Fibroblast of skin of abdomen (primary cell): ENCODE measurements around the gene STAC3.

Source experiments
- DNase-seq: peaks from one replicate; pipeline ENCODE4 v3.0.0-alpha.2; 2013

The STAC3 gene

DNA sequence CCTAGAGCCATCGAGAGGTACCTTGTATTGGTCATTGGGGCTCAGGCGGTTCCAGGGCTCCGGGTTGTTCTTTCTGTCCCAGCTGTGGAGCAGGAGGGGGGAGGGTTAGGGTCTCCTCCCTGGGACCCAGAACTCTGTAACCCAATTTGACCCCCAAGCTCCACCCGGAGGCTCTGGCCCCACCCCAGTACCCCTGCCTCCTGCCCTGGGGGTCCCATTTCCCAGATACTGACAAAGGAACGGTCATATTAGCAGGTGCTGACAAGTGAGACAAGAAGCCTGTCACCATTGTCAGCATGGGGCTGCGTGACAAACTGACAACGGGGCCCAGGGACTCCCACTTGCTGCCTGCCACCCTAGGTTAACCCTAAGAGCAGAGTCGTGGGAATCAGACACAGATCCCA, 15.3 kb downstream of the STAC3 start:
- no peak for DNase-seq

DNA sequence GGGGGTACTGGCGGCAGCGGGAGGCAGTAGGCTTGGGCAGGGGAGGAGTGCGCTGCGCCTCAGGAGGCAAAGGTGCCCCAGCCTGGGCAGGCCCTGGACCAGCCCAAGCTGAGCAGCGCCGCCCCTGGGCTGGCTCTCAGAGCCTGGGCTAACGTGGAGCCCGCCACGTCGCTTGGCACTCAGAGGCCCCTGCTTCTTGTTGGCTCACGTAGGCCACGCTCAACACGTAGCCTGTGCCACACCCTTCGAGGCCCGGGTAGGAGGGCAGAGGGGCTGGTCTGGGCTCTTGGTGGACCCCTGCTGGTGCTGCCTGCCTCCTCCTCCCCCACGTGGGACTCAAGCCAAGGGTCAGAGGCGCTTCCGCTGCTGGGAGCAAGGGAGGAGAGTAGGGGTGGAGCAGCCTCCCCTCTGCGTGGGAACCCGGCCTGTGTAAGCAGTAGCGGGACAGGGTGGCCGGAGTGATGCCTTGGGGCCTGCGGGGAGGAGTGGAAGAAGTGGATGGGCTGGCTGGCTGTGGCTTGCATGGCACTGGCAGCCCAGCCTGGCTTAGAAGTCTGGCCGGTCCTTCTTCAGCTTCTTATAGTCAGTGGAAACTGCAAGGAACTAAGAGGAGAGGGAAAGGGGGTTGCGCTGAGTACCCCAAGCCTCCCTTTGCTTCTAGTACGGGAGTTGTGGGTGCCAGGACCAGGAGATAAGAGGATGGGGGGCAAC, 15.8 kb downstream of the STAC3 start:
- DNase-seq = peak; percentile 56

DNA sequence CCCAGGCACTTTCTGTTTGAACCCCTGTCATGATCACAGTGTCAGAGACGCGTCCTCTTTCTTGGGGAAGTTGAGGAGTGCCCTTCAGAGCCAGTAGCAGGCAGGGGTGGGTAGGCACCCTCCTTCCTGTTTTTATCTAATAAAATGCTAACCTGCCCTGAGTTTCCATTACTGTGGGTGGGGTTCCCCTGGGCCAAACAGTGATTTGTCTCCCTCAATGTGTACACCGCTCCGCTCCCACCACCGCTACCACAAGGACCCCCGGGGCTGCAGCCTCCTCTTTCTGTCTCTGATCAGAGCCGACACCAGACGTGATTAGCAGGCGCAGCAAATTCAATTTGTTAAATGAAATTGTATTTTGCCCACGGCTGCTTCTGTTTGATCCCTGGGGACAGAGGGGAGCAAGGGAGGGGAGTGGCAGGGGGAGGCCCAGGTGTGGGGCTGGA, 16.4 kb downstream of the STAC3 start:
- no peak for DNase-seq

DNA sequence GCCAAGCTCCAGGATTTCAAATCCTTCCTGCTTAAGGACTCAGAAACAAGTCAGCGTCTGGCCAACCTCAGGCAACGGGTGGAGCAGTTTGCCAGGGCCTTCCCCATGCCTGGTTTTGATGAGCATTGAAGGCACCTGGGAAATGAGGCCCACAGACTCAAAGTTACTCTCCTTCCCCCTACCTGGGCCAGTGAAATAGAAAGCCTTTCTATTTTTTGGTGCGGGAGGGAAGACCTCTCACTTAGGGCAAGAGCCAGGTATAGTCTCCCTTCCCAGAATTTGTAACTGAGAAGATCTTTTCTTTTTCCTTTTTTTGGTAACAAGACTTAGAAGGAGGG, 16.8 kb downstream of the STAC3 start:
- DNase-seq = no peak

DNA sequence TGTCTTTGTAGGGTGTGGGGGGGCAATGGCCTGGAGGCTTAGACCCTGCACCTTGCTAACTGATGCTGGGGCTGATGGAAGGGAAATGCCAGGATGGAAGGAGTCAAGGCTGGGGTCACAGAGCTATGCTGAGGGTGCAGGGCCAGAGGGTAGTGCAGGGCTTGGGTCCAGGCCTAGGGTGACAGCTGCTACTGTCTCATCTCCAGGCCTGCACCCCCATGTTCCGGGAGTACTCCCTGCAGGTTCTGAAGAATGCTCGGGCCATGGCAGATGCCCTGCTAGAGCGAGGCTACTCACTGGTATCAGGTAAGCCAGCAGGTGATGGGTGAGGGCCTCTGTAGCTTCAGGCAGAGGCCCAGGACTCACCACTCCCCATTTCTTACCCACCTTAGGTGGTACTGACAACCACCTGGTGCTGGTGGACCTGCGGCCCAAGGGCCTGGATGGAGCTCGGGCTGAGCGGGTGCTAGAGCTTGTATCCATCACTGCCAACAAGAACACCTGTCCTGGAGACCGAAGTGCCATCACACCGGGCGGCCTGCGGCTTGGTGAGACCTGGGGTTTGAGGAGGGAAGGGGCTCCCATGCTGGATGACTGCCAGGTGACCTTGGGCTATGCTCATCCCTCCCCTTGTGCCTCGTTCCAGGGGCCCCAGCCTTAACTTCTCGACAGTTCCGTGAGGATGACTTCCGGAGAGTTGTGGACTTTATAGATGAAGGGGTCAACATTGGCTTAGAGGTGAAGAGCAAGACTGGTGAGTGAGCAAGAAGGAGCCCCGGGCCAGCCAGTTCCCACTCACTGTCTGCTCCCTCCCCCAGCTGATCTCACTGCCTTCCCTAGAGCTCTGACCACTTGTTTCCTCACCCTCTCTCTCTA, 17.4 kb downstream of the STAC3 start:
- DNase-seq = no peak

DNA sequence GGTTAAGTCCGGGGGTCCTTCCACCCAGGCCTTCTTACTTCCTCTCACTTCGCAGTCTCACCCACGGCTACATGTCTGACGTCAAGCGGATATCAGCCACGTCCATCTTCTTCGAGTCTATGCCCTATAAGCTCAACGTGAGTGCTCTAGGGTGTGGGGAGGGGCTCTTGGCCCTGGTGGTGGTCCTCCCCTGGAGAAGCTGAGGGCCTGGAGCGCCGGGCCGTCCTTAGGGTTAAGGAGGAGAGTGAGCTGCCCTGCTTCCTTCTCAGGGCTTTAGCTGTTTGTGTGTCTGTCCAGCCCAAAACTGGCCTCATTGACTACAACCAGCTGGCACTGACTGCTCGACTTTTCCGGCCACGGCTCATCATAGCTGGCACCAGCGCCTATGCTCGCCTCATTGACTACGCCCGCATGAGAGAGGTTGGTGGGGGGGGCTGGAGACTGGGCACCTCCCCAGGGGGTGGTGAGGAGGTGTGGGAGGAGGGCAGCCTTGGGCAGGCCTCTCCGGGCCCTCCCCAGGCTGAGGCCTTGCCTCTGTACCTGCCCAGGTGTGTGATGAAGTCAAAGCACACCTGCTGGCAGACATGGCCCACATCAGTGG, 18.7 kb downstream of the STAC3 start:
- no peak for DNase-seq

DNA sequence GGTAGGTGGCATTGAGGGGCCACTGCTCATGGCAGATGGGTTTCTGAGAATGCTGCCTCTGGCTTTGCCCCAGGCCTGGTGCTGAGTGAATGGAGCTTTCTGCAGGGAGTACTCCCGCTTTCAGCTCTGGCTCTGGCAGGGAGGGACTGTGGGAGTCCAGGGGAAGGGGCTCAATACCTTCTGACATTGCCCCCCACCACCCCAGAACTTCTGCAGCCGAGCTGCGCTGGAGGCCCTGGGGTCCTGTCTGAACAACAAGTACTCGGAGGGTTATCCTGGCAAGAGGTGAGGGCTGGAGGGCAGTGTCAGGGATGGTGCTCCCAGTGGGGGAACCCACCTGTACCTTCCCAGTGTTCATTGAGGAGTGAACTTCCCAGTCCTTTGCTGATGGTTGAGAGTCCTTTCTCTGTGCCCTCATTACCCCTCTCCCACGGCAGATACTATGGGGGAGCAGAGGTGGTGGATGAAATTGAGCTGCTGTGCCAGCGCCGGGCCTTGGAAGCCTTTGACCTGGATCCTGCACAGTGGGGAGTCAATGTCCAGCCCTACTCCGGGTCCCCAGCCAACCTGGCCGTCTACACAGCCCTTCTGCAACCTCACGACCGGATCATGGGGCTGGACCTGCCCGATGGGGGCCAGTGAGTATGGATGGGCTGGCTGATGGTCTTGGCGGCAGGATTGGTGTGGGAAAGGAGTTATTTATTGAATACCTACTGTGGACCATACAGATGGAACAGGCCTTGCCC, 19.5 kb downstream of the STAC3 start:
- DNase-seq = no peak

DNA sequence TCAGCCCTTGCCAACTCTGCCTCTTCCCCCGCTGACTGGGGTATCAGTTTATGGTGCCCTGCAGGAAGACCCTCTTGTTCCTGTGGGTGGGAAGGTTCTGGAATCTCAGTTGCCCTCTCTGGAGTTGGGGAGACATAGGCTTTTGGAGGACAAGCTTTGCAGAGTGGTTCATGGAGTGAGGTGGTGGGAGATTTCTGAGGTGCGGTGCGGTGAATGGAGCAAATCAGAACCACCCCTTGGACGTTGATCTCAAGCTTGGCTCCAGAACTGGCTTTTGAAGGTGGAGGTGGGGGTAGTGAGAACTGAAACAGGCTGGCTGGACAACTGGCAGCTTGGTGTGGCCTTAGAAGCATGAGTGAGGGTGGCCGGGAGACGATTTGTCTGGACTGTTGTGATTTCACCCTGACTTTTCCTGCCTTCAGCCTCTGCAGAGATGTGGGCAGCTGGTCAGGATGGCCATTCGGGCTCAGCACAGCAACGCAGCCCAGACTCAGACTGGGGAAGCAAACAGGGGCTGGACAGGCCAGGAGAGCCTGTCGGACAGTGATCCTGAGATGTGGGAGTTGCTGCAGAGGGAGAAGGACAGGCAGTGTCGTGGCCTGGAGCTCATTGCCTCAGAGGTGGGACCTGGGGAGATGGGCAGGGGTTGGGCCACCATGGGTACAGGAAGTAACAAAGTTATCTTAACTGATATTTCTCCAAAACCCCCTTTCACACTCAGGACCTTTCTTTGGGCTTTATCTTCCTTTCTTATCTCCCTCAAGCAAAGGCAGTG, 20.4 kb downstream of the STAC3 start:
- DNase-seq = no peak

DNA sequence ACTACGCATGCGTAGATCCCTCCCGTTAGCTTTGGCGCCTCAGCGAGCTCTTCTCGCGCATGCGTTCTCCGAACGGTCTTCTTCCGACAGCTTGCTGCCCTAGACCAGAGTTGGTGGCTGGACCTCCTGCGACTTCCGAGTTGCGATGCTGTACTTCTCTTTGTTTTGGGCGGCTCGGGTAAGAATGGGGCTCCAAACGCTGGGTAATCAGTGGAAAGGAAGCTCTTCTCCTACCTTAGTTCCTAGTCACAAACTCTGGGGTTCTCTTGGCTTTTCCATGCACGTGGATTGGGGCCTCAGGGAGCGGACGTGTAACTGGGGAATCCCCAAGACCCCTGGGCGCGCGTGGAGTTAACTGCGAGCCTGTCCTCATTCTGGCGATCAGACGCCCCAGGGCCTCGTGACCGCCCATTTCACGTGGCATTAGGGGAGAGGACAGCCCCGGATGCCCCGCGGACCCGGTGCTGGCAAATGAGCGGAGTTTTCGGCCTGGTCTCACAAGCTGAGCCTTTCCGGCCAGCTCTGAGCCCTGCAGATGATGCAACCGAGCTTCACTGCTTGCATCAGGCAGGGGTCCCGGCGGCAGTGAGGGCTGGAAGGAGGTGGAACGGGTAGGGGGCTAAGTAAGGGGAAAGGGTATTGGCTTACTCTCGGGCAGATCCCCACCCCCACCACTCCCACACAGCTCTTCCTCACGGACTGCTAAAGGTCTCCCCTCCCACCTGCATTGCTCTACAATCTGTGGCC, 21.2 kb downstream of the STAC3 start, which contains the start of gene SHMT2:
TSS of gene SHMT2 (plus strand) at position 78 of the 747 bp plus-strand sequence. CDS start at position 146, 68 bp downstream.
- peak; percentile 96 for DNase-seq

DNA sequence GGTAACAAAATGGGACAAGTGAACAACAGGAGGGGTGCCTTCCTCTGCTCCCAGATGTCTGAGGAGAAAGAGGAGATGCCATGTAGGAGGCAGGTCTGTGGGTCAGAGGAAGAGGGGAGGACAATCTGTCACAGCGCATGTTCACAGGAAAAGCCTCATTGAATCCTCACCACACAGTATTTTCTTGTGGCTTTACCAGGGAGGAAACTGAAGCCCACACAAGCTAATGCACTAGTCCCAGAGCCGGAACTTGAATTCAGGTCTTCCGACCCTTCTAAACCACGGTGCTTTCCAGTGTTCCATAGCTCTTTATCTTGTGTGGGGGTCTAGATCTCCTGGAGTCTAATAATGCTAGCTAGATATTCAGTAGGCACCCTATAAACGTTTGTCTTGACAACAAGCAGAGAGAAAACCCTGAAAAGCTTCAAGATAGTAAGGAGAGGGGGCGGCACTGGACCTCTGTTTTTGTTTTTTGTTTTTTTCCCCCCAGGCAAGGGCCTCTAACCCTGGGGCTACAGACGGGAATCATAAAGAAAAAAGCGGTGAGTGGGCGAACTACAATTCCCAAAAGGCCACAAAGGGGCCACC, 21.8 kb downstream of the STAC3 start:
- DNase-seq = no peak

DNA sequence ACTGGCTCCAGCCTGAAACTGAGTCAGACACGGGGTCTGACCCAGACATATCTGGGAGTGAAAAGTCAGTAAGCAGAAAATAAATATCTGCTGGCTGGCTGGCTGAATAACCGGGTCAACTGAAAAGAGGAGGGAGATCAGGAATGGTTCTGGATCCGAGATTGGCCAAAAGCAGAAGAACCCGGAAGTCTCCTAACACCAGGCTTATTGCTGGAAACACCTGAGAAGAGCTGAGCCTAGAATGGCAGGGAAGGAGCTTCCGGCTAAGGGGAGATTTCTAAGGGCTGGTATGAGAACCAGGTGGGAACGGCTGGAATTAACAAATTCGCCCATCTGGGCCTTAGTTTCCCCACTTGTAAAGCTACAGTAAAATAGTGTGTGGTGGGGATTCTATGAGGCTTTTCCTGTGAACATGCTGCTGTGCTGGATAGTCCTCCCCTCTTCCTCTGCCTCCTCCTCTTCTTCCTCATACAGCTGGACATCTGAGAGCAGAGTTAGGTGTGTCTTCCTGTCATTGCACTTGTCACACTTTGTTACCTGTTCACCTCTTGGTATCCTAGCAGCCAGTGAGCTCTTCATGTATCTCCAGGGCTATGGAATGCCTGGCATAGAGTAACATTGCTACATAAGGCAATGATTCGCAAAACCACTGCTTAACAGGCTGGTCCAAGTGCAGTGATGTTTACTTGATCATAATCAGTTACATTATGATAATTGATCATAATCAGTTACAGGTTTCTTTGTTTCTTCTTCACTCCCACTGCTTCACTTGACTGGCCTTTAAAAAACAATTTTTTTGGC, 23.5 kb downstream of the STAC3 start:
- no peak for DNase-seq

DNA sequence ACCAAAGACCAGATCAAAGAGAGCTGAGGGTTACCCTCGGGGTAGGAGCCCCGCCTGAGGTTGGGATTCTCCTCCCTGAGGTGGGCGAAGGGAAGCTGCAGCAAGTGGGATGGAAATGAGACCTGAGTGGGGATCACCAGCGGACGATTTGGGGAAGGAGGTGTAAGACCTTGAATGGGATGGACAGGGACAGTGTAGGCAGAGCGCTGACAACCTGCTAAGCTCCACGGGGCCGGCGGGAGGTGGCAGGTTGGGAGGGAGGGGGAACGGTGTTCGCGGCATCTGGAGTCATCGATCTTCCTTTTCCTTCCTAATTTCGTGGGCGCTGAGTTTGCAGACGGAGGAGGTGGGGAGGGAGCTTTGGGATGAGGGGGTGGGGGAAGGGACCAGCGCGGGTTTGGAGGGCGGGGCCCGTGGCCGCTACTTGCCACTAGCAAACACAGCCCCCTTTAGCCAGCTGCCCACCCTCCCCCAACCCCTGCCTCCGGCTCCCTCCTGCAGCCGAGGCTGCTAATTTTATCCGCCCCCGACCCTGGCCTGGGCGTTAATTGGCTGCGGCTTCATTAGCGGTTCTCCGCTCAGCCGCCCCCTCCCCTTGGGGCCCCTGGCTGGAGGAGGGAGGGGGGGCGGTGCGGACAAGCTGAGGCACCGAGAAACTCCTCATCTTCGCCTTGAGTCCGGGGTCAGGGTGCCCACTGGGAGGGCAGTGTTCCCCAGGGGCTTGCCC, 24.2 kb downstream of the STAC3 start:
- no peak for DNase-seq

DNA sequence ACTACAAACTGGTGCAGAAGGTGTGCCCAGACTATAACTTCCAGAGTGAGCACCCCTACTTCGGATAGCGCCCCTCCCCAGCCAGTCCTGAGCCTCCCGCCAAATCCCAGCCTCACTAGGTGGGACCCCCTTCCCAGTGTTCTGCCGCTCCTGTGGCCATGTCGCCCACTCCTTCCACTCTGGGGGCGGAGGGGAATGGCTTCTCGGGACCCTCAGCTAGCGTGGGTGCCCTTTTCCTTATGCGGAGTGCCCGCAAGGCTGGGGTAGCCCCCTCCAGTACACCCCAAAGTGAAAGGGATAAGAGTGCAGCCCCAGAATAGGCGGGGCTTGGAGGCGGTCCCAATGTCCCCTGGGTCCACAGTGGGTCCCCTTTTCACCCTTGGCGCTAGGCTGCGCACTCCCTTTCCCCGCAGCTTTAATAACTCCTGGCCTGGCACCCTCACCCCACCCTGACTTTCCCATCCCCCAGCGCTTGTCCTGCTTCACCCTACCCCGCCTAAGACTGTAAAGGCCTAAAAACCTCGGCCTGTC, 25.2 kb downstream of the STAC3 start:
- DNase-seq = no peak

DNA sequence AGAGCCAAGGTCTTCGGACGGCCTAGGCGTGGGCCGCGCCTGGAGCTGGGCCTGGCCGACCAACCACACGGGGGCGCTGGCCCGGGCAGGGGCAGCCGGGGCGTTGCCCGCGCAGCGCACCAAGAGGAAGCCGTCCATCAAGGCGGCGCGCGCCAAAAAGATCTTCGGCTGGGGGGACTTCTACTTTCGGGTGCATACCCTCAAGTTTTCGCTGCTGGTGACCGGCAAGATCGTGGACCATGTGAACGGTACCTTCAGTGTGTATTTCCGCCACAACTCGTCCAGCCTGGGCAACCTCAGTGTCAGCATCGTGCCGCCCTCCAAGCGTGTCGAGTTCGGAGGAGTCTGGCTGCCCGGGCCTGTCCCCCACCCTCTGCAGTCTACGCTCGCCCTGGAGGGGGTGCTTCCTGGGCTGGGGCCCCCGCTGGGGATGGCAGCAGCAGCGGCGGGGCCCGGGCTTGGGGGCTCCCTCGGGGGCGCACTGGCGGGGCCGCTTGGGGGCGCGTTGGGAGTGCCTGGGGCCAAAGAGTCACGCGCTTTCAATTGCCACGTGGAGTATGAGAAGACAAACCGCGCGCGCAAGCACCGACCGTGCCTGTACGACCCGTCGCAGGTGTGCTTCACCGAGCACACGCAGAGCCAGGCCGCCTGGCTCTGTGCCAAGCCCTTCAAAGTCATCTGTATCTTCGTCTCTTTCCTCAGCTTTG, 25.9 kb downstream of the STAC3 start:
- DNase-seq = no peak

DNA sequence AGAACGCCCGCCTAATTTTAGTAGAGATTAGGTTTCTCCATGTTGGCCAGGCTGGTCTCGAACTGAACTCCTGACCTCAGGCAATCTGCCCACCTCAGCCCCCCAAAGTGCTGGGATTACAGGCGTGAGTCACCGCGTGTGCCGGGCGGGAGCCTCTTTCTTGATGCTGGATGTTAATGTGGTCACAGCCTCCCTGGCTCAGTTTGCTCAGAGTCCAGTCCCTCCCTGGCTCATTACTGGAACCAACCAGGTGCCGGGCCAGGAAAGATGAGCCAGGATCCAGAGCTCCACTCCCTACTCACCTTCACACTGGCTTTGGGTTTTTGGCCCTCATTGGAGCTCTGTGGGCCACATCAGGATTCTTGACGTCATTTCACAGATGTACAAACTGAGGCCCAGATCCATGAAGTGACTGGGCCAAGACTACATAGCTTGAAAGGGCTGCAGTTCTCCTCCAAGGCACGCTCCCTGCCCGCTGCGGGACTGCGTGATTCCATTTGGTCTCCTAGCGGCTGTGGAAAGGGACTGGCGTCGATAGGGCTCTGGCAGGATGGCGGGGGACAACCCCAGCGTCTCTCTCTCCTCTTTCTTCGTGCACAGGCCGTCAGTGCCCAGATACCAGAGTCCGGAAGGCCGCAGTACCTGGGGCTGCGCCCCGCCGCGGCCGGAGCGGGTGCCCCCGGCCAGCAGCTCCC, 26.6 kb downstream of the STAC3 start:
- DNase-seq = no peak

DNA sequence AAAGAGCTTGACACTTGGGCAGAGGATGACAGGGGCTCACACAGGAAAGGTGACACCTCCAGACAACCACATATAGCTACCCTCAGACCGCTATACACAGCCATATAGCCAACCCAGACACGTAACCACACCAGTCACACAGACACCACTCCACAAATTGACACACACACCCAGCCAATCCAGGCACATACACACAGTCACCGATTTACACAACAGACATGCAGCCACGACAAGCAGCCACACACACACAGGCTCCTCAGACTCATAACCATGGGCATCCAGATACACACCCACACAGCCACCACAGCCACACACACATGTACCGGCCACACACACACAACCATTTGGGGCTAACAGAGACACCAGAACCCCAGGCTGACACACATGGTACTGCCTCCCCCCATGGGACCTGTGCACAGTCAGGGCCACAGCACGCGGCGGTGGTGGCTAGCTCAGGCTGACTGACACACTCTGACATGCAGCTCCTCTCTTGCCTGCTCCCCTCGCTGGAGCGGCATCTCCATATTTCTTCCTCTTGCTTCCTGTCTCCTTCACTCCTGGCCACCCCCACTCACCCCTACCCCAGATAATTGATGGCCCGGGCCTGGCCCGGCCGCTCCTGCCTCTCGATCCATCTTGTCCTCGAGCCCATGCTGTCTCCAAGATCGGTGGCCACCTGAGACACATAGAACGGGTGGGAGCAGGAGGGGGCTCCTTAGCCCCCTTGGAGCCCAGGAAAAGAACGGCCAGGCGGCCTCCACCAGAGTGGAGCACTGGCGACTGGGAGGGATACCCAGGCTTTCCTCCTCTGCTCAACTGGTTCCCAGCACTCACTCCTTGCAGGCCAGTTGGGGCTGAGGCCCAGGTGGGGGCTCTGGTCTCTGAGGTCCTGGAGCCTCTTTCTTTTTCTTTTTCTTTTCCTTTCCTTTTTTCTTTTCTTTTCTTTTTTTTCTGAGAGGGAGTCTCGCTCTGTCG, 27.5 kb downstream of the STAC3 start:
- no peak for DNase-seq
